ENCODE results near the gene NTRK3. TPM values are rescaled to one million over a fixed set of nuclear protein-coding genes. Genes with fewer than 3 reads are reported as not detected.

Gene NTRK3
- total and polyA plus RNA-seq, 2 of the 13 experiments (the other 11 are each of a cell fraction or from before 2014, with no cell fraction given), result not detected

- H3K79me2 ChIP-seq (ENCODE audit: insufficient read depth, low read length), result no peaks in the 10 kb centered on the region
- H2AFZ ChIP-seq (ENCODE audit: low read length), result no peak overlapping the region
- no peak for DNase-seq (ENCODE audit: low spot score)
- H3K4me1 ChIP-seq (ENCODE audit: insufficient read depth, low read length), result no peaks in the 10 kb centered on the region
- in situ Hi-C loops (cut with HindIII; ENCODE audit: extremely low pct_ligation_motif_present, low pct_unique_long_range_greater_than_20kb) (loop anchor here (10.0 kb wide), 3 partner anchors 197 to 1623 kb away; no protein-coding TSS in a partner anchor), intact Hi-C loops (cut with micrococcal nuclease; ENCODE audit: unreplicated experiment) (loop anchor here (2.0 kb wide), 1 partner anchor 203 kb away; no protein-coding TSS in a partner anchor)
- ChIA-PET CTCF (ENCODE audit: low intra/inter-chr PET ratio, low total read pairs) (no interaction called here), POLR2A (no interaction called here)
- 25% methylated on average over 4 of the region's 4 CpGs for WGBS (ENCODE audit: low lambda C conversion rate)
- no peaks in the 10 kb centered on the region for H3K9me3 ChIP-seq (ENCODE audit: low read length)
- no TSS peak for BruUV-seq (replicated peaks)
- H3K9ac ChIP-seq (ENCODE audit: insufficient read depth, low read depth, low read length), result no peak overlapping the region
- H3K36me3 ChIP-seq (replicated peaks in 1 of 2; ENCODE audit: control insufficient read depth in 1 of 2, insufficient read depth in 2 of 2, low read length in 2 of 2), result no peaks in the 10 kb centered on the region
- no peak for TF ChIP-seq KLF9 (CRISPR knock-in tag; IDR thresholded peaks at IDR 0.05; ENCODE audit: low read depth)
- no peak for TF ChIP-seq FOSL2 (CRISPR knock-in tag; IDR thresholded peaks at IDR 0.05)
- no peak for TF ChIP-seq NFKBIZ (CRISPR knock-in tag; IDR thresholded peaks at IDR 0.05)
- no peak for TF ChIP-seq RFX3 (CRISPR knock-in tag; IDR thresholded peaks at IDR 0.05)
- TF ChIP-seq ZNF292 (CRISPR knock-in tag; IDR thresholded peaks at IDR 0.05; ENCODE audit: borderline replicate concordance, low read depth), result no peak
- no peak for TF ChIP-seq ERF (CRISPR knock-in tag; IDR thresholded peaks at IDR 0.05)
- TF ChIP-seq, protein P1, sequence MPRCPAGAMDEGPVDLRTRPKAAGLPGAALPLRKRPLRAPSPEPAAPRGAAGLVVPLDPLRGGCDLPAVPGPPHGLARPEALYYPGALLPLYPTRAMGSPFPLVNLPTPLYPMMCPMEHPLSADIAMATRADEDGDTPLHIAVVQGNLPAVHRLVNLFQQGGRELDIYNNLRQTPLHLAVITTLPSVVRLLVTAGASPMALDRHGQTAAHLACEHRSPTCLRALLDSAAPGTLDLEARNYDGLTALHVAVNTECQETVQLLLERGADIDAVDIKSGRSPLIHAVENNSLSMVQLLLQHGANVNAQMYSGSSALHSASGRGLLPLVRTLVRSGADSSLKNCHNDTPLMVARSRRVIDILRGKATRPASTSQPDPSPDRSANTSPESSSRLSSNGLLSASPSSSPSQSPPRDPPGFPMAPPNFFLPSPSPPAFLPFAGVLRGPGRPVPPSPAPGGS (CRISPR knock-in tag; IDR thresholded peaks at IDR 0.05), result no peak
- no peak for TF ChIP-seq ZNF550 (CRISPR knock-in tag; IDR thresholded peaks at IDR 0.05; ENCODE audit: borderline replicate concordance)
- TF ChIP-seq BRCA1 (CRISPR knock-in tag; IDR thresholded peaks at IDR 0.05), result no peak
- no peak for TF ChIP-seq ZNF790 (CRISPR knock-in tag; IDR thresholded peaks at IDR 0.05; ENCODE audit: borderline replicate concordance)
- no peak for TF ChIP-seq TMF1 (CRISPR knock-in tag; IDR thresholded peaks at IDR 0.05; ENCODE audit: low read depth)
- TF ChIP-seq CSRNP1 (CRISPR knock-in tag; IDR thresholded peaks at IDR 0.05), result no peak
- no peak for TF ChIP-seq RAD21 (CRISPR knock-in tag; IDR thresholded peaks at IDR 0.05)
- TF ChIP-seq, protein P2, sequence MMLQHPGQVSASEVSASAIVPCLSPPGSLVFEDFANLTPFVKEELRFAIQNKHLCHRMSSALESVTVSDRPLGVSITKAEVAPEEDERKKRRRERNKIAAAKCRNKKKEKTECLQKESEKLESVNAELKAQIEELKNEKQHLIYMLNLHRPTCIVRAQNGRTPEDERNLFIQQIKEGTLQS (CRISPR knock-in tag; IDR thresholded peaks at IDR 0.05), result no peak
- no peak for TF ChIP-seq HES4 (CRISPR knock-in tag; IDR thresholded peaks at IDR 0.05; ENCODE audit: borderline replicate concordance)
- TF ChIP-seq KAT7 (CRISPR knock-in tag; IDR thresholded peaks at IDR 0.05; ENCODE audit: borderline replicate concordance), result no peak
- no peak for TF ChIP-seq SOX6 (IDR thresholded peaks at IDR 0.05)
- TF ChIP-seq SOX6 (CRISPR knock-in tag; IDR thresholded peaks at IDR 0.05), result no peak
- no peak for TF ChIP-seq NCOA1 (CRISPR knock-in tag; IDR thresholded peaks at IDR 0.05)
- no peak for TF ChIP-seq IKZF1 (IDR thresholded peaks at IDR 0.05)
- no peaks in the 10 kb centered on the region for H4K20me1 ChIP-seq (ENCODE audit: insufficient read depth, low read length)
- no peak for ATAC-seq
- FAIRE-seq, result no peak
- H3K27ac ChIP-seq (ENCODE audit: extremely low read length, insufficient read depth, low read length), result no peak overlapping the region
- no peak overlapping the region for H3K4me3 ChIP-seq (replicated peaks in 1 of 3; ENCODE audit: insufficient read depth in 1 of 3, low read depth in 2 of 3, low read length in 3 of 3)
- H3K4me2 ChIP-seq (ENCODE audit: low read depth, low read length), result no peak overlapping the region
- H3K27me3 ChIP-seq (ENCODE audit: control insufficient read depth in 1 of 2, insufficient read depth in 2 of 2, low read length in 2 of 2), result peaks cover 2 to 4% of the 10 kb centered on the region in 2 experiments; a peak in 2 of 5 replicates
These were observed 8.6 kb downstream of the NTRK3 start for GRCh38 chr15:88247914-88248313.
